K562 (cell line): ENCODE measurements around the gene HNRNPA2B1. TPM values are rescaled to one million over a fixed set of nuclear protein-coding genes. Genes with fewer than 3 reads are reported as not detected.

Experiments
- ATF1 ChIP-seq, 2 experiments: fragments of 450-650 bp in 1 of 2; IDR thresholded peaks; 2 replicates each; pipeline ENCODE4 v1.6.1; 2016; ENCODE audit warnings: missing compliant biosample characterization in 1 of 2, missing genetic modification characterization in 1 of 2
- BDP1 ChIP-seq: IDR thresholded peaks from 3 replicates; pipeline ENCODE4 v1.6.1; 2011; ENCODE audit not compliant: insufficient read length, insufficient read depth
- CBX5 ChIP-seq: IDR thresholded peaks from 2 replicates; pipeline ENCODE4 v1.6.1; 2014; ENCODE audit warnings: low read depth, borderline replicate concordance
- E2F8 ChIP-seq: fragments of 450-650 bp; IDR thresholded peaks from 2 replicates; pipeline ENCODE4 v1.7.1; 2018; ENCODE audit warnings: mild to moderate bottlenecking, low read depth; ENCODE audit not compliant: partially characterized antibody
- FOXP1 ChIP-seq: sonication (generic); formaldehyde crosslinking; IDR thresholded peaks from 2 replicates; pipeline ENCODE4 v1.8.0; 2022; ENCODE audit warnings: mild to moderate bottlenecking, missing genetic modification reagents
- IRF1 ChIP-seq: sonication (generic); formaldehyde crosslinking; IDR thresholded peaks from 2 replicates; pipeline ENCODE4 v1.8.0; 2022; ENCODE audit warnings: missing genetic modification reagents, mild to moderate bottlenecking, borderline replicate concordance
- RERE ChIP-seq: sonication (generic); formaldehyde crosslinking; IDR thresholded peaks from 2 replicates; pipeline ENCODE4 v1.8.0; 2023; ENCODE audit warnings: missing genetic modification reagents, mild to moderate bottlenecking, borderline replicate concordance
- RNF2 ChIP-seq: sonication (generic); IDR thresholded peaks from 2 replicates; pipeline ENCODE4 v1.6.1; 2016
- THAP12 ChIP-seq: fragments of 250-450 bp; sonication (Bioruptor Pico); IDR thresholded peaks from 2 replicates; pipeline ENCODE4 v1.9.0; 2021; ENCODE audit warnings: mild to moderate bottlenecking, inconsistent platforms
- ZNF282 ChIP-seq: sonication (generic); formaldehyde crosslinking; IDR thresholded peaks from 2 replicates; pipeline ENCODE4 v1.8.1; 2023; ENCODE audit warnings: missing genetic modification reagents
- ZNF655 ChIP-seq: fragments of 250-450 bp; sonication (Bioruptor Pico); IDR thresholded peaks from 2 replicates; pipeline ENCODE4 v1.5.0; 2021
- ZNF785 ChIP-seq: fragments of 250-450 bp; sonication (Bioruptor Pico); IDR thresholded peaks from 2 replicates; pipeline ENCODE4 v1.4.0; 2020; ENCODE audit warnings: mild to moderate bottlenecking
- polyA plus RNA-seq, 8 experiments: library from polyadenylated mRNA; depleted of rRNA in 4 of 8; stranded (reverse) in 5 of 8; unstranded in 3 of 8; fragments of >200 nt; fragmentation: Nextera tagmentation in 2 of 8; fragmentation: Illumina TruSeq in 1 of 8; extraction: Ambion mirVana in 2 of 8; extraction: Trizol in 1 of 8; gene quantifications; 2 replicates each; pipeline versions ENCODE4 v1.2.1 to v1.2.3, GENCODE V29; 2011 to 2014; ENCODE audit warnings: inconsistent platforms in 1 of 8, missing spikeins in 1 of 8
- total RNA-seq, 7 experiments: library from RNA; depleted of rRNA in 6 of 7; stranded (reverse); fragments of >200 nt in 6 of 7; fragmentation: Illumina TruSeq in 2 of 7; extraction: Trizol in 2 of 7; gene quantifications; 2 replicates each; pipeline versions ENCODE4 v1.2.1 to v1.2.3, GENCODE V29; 2011 to 2021; ENCODE audit warnings: low replicate concordance in 1 of 7

HNRNPA2B1 gene
- total and polyA plus RNA-seq, 9 of the 15 experiments (the other 6 are each of a cell fraction or from before 2014, with no cell fraction given): 630 to 1,989 (median 865) TPM

GRCh38 chr7:26187380-26188205, 13.0 kb downstream of the HNRNPA2B1 start (continued):
- TF ChIP-seq RERE (CRISPR knock-in tag) (no peak), ZNF282 (no peak), ATF1 (CRISPR knock-in tag; IDR thresholded peaks at IDR 0.05) (no peak), ATF1 (tag; IDR thresholded peaks at IDR 0.05) (peak; percentile 54), ZNF655 (CRISPR knock-in tag) (no peak), ZNF785 (CRISPR knock-in tag) (no peak), CBX5 (no peak), BDP1 (no peak), IRF1 (CRISPR knock-in tag) (no peak), E2F8 (peak; percentile 70), THAP12 (CRISPR knock-in tag) (no peak), RNF2 (no peak), FOXP1 (no peak)
